Testis (tissue), 2 donors: Measurements from ENCODE around the gene PRKG2.

Experiments
- CTCF ChIP-seq, 3 experiments: fragments of 450-650 bp in 2 of 3; fragments of 200-600 bp in 1 of 3; sonication (generic) in 1 of 3; IDR thresholded peaks; one replicate each; pipeline ENCODE4 v1.5.1; 2016 to 2019; ENCODE audit warnings: antibody characterized with exemption in 3 of 3, mild to moderate bottlenecking in 2 of 3, moderate library complexity in 1 of 3
- POLR2A ChIP-seq: fragments of 450-650 bp; IDR thresholded peaks from one replicate; pipeline ENCODE4 v1.6.1; 2017; ENCODE audit warnings: antibody characterized with exemption, mild to moderate bottlenecking, moderate library complexity

- no peak for TF ChIP-seq CTCF (IDR thresholded peaks at IDR 0.05)
- no peak for TF ChIP-seq POLR2A
Observed at GRCh38 chr4:81180916-81181315, 34.1 kb downstream of the PRKG2 start.
